Neuronal stem cell (in vitro differentiated cells): Measurements from ENCODE around the gene NRXN3.

Source experiments
- DNase-seq: peaks from one replicate; pipeline ENCODE4 v3.0.0-alpha.2; 2013; ENCODE audit warnings: low spot score
- H2AFZ ChIP-seq: one replicate; pipeline ENCODE4 v1.6.1; 2013; ENCODE audit warnings: mild to moderate bottlenecking, low read length, inconsistent platforms
- H2AK5ac ChIP-seq: 2 replicates; pipeline ENCODE4 v1.6.1; 2013; ENCODE audit warnings: low read depth, mild to moderate bottlenecking, inconsistent platforms, low read length, moderate library complexity, mixed read lengths
- H2BK120ac ChIP-seq: 2 replicates; pipeline ENCODE4 v1.6.1; 2013; ENCODE audit warnings: low read depth, mild to moderate bottlenecking, inconsistent platforms, low read length, moderate library complexity, mixed read lengths
- H2BK12ac ChIP-seq: one replicate; pipeline ENCODE4 v1.6.1; 2013; ENCODE audit warnings: low read length, inconsistent platforms
- H2BK15ac ChIP-seq: 2 replicates; pipeline ENCODE4 v1.6.1; 2013; ENCODE audit warnings: mild to moderate bottlenecking, low read length, inconsistent platforms, mixed read lengths
- H2BK5ac ChIP-seq: one replicate; pipeline ENCODE4 v1.6.1; 2013; ENCODE audit warnings: inconsistent platforms, mild to moderate bottlenecking, low read length, moderate library complexity
- H3K14ac ChIP-seq: one replicate; pipeline ENCODE4 v1.6.1; 2013; ENCODE audit warnings: low read length, inconsistent platforms
- H3K18ac ChIP-seq: 2 replicates; pipeline ENCODE4 v1.6.1; 2013; ENCODE audit warnings: low read length, inconsistent platforms
- H3K23ac ChIP-seq: 2 replicates; pipeline ENCODE4 v1.6.1; 2013; ENCODE audit warnings: low read depth, mild to moderate bottlenecking, mixed read lengths, low read length, inconsistent platforms; ENCODE audit not compliant: poor library complexity
- H3K27ac ChIP-seq: replicated peaks from 3 replicates; pipeline ENCODE4 v1.5.1; 2013; ENCODE audit warnings: low read length, inconsistent platforms
- H3K27me3 ChIP-seq, 3 experiments: 2 replicates each; pipeline ENCODE4 v1.6.1; 2013; ENCODE audit warnings: low read length in 3 of 3, mild to moderate bottlenecking in 2 of 3, inconsistent platforms in 1 of 3, low read depth in 1 of 3, mixed read lengths in 1 of 3, moderate library complexity in 1 of 3; ENCODE audit not compliant: control insufficient read depth in 3 of 3, insufficient read depth in 3 of 3
- H3K36me3 ChIP-seq, 2 donors: replicated peaks in 1 of 2; 2 replicates each; pipeline ENCODE4 v1.6.1; 2013; ENCODE audit warnings: low read length in 2 of 2; ENCODE audit not compliant: control insufficient read depth in 2 of 2, insufficient read depth in 2 of 2
- H3K4ac ChIP-seq: 2 replicates; pipeline ENCODE4 v1.6.1; 2013; ENCODE audit warnings: inconsistent platforms, mild to moderate bottlenecking, low read length, moderate library complexity
- H3K4me1 ChIP-seq, 2 donors: 1 replicate in 1 of 2; 2 replicates in 1 of 2; pipeline ENCODE4 v1.6.1; 2013; ENCODE audit warnings: low read length in 2 of 2, low read depth in 1 of 2; ENCODE audit not compliant: control insufficient read depth in 2 of 2, insufficient read depth in 1 of 2
- H3K4me2 ChIP-seq: one replicate; pipeline ENCODE4 v1.6.1; 2013; ENCODE audit warnings: mild to moderate bottlenecking, low read length, inconsistent platforms; ENCODE audit not compliant: insufficient read depth, poor library complexity, severe bottlenecking
- H3K4me3 ChIP-seq, 2 donors: 2 replicates each; pipeline ENCODE4 v1.5.1; 2013; ENCODE audit warnings: low read length in 2 of 2, mild to moderate bottlenecking in 2 of 2, inconsistent platforms in 1 of 2, moderate library complexity in 1 of 2
- H3K79me1 ChIP-seq: one replicate; pipeline ENCODE4 v1.6.1; 2013; ENCODE audit warnings: low read depth, mild to moderate bottlenecking, inconsistent platforms, low read length, moderate library complexity
- H3K9ac ChIP-seq: one replicate; pipeline ENCODE4 v1.6.1; 2013; ENCODE audit warnings: mild to moderate bottlenecking, low read depth, low read length, inconsistent platforms; ENCODE audit not compliant: poor library complexity
- H3K9me3 ChIP-seq, 2 donors: replicated peaks in 1 of 2; 2 replicates each; pipeline versions ENCODE3 to v1.6.1; 2013; ENCODE audit warnings: low read length in 2 of 2, mild to moderate bottlenecking in 2 of 2, inconsistent platforms in 1 of 2, low read depth in 1 of 2, mixed read lengths in 1 of 2, moderate library complexity in 1 of 2; ENCODE audit not compliant: control insufficient read depth in 2 of 2, insufficient read depth in 1 of 2
- H4K8ac ChIP-seq: one replicate; pipeline ENCODE4 v1.6.1; 2013; ENCODE audit warnings: low read depth, mild to moderate bottlenecking, inconsistent platforms, low read length, moderate library complexity
- H4K91ac ChIP-seq: one replicate; pipeline ENCODE4 v1.6.1; 2013; ENCODE audit warnings: low read length, low read depth, mild to moderate bottlenecking, inconsistent platforms; ENCODE audit not compliant: poor library complexity
- WGBS, 2 donors: extraction: QIAGEN DNeasy Blood & Tissue Kit; methylation state at CpG; one replicate each; pipeline ENCODE4 v1.1.7; 2013; ENCODE audit warnings: missing lambda C conversion rate in 2 of 2, mixed read lengths in 1 of 2; ENCODE audit not compliant: insufficient read length in 2 of 2, insufficient replicate concordance in 1 of 2; ENCODE audit errors: extremely low coverage in 2 of 2; 5-methylcytosine and 5-hydroxymethylcytosine counted together

The NRXN3 gene

DNA sequence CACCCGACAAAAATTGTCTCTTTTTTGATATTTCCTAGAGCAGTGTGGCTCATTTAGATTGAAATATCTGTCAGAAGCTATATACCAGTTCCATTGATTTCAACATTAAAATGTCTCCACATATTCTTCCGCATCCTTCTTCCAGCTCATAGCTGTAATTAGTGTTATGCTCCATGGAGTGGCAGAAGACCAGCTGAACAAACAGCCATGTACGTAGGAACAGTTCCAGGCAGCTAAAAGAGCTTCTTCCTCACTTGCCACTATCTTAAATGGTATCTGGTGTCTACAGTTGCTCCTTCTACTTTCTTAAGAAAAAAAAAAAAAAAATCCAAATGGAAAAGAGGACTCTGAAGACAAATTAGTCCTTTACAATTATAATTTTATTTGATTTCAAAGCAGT lies 1193.1 kb downstream of the NRXN3 start:
- Histone ChIP-seq H3K9ac (no peak overlapping the region), H2BK15ac (no peak overlapping the region)
- no CpG with 5 or more reads among the region's 3 CpGs for WGBS, 2 donors

DNA sequence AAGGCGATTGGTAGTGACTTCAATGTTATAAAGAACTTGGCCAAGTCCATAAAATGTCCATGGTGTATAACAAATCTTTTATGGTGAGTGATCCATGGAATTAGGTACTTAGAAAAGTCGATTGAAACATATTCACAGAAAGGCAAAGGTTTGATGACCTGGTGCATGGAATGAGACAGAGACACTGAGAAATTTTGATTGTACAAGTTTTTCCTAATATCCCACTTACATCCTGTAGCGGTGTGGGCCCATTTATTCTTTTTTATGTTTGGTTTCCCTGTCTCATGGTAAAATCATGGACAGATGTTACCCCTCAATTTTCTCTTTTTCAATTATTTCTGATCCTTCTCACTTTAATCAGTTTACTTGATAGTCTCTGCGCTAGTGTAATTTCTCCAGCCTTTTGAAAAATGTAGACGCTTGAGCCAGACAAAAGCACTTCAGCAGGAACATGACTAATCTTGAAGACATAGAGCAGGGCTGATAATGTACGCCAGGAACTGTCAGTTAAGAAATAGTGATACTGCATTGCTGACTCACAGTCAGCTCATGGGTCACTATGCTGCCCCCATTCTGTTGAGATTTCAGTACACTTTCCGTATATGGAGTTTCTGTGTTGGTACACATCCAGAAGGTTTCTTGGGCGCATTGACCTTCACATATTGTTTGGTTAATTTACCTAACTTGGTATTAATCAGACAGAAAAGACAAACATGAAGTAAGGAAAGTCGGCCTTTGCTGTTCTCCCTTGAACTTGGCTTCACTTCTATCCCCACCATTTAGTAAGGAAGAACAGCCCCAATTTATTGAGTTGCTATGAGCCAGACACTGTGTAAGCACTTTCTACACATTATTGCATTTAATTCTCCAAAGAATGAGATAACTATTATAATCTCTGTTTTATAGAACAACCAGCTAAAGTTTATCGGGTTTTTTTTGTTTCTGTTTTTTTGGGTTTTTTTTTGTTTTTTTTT lies 1199.5 kb downstream of the NRXN3 start:
- no peak overlapping the region for H3K4me2 ChIP-seq
- H3K27me3 ChIP-seq: no peaks in the 10 kb centered on the region
- no peaks in the 10 kb centered on the region for H3K79me1 ChIP-seq
- no peak overlapping the region for H2BK12ac ChIP-seq
- H4K8ac ChIP-seq: no peak overlapping the region
- H3K27ac ChIP-seq: no peak overlapping the region
- no peak overlapping the region for H2AK5ac ChIP-seq
- H3K9me3 ChIP-seq: no peaks in the 10 kb centered on the region
- no peaks in the 10 kb centered on the region for H3K4me1 ChIP-seq
- no peak overlapping the region for H2BK120ac ChIP-seq
- no peak overlapping the region for H3K23ac ChIP-seq
- H3K14ac ChIP-seq: no peak overlapping the region
- H4K91ac ChIP-seq: no peak overlapping the region
- no peak overlapping the region for H2AFZ ChIP-seq
- no peak overlapping the region for H3K9ac ChIP-seq
- no peaks in the 10 kb centered on the region for H3K36me3 ChIP-seq
- H2BK15ac ChIP-seq: no peak overlapping the region
- H3K4ac ChIP-seq: no peak overlapping the region
- no peak for DNase-seq
- no peak overlapping the region for H3K4me3 ChIP-seq
- no peak overlapping the region for H3K18ac ChIP-seq
- no CpG with 5 or more reads among the region's 10 CpGs for WGBS, 2 donors
- no peak overlapping the region for H2BK5ac ChIP-seq

More for the DNA sequence above, 1193.1 kb downstream of the NRXN3 start:
- no peak overlapping the region for H3K4me2 ChIP-seq
- no peak overlapping the region for H4K91ac ChIP-seq
- no peak overlapping the region for H2BK5ac ChIP-seq
- H3K79me1 ChIP-seq: no peaks in the 10 kb centered on the region
- H3K14ac ChIP-seq: no peak overlapping the region
- no peaks in the 10 kb centered on the region for H3K4me1 ChIP-seq
- no peak overlapping the region for H2BK120ac ChIP-seq
- H2AFZ ChIP-seq: no peak overlapping the region
- H2BK12ac ChIP-seq: no peak overlapping the region
- H3K4ac ChIP-seq: no peak overlapping the region
- H3K36me3 ChIP-seq: no peaks in the 10 kb centered on the region
- H3K27ac ChIP-seq: no peak overlapping the region
- DNase-seq: no peak
- no peak overlapping the region for H4K8ac ChIP-seq
- H3K9me3 ChIP-seq: no peaks in the 10 kb centered on the region
- H3K27me3 ChIP-seq: no peaks in the 10 kb centered on the region
- no peak overlapping the region for H3K18ac ChIP-seq
- H2AK5ac ChIP-seq: no peak overlapping the region
- no peak overlapping the region for H3K23ac ChIP-seq
- H3K4me3 ChIP-seq: no peak overlapping the region

DNA sequence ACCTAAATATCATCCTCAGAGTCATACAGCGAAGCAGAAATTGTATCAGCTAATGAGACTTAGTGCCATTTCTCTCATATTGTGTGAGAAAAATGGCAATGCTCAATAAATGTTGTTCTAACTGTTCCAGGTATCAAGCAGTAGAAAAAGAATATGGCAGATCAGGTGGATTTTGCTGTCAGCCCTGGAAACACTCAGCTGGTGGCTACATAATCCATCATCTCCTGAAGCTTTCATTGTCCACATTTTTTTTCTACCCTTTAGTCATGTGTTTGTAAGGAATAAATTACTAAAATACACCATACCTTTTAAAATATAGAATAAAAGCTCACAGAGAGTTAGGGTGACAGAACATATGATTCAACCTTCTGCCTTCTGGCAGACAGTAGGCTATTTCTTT lies 1200.8 kb downstream of the NRXN3 start:
- Histone ChIP-seq H3K4me1 (peaks cover 0 to 2% of the 10 kb centered on the region in 2 donors), H2BK12ac (no peak overlapping the region), H3K4me3 (no peak overlapping the region), H3K27me3 (no peaks in the 10 kb centered on the region), H3K9ac (no peak overlapping the region), H3K14ac (no peak overlapping the region), H3K79me1 (no peaks in the 10 kb centered on the region), H2BK120ac (no peak overlapping the region), H2BK15ac (no peak overlapping the region), H3K4ac (no peak overlapping the region), H4K91ac (no peak overlapping the region), H3K4me2 (no peak overlapping the region), H3K36me3 (no peaks in the 10 kb centered on the region), H2AFZ (no peak overlapping the region), H4K8ac (no peak overlapping the region), H3K23ac (no peak overlapping the region), H2AK5ac (no peak overlapping the region), H2BK5ac (no peak overlapping the region), H3K27ac (no peak overlapping the region), H3K9me3 (no peaks in the 10 kb centered on the region), H3K18ac (no peak overlapping the region)
- DNase-seq: no peak
- WGBS, 2 donors: no CpG with 5 or more reads among the region's 1 CpG

DNA sequence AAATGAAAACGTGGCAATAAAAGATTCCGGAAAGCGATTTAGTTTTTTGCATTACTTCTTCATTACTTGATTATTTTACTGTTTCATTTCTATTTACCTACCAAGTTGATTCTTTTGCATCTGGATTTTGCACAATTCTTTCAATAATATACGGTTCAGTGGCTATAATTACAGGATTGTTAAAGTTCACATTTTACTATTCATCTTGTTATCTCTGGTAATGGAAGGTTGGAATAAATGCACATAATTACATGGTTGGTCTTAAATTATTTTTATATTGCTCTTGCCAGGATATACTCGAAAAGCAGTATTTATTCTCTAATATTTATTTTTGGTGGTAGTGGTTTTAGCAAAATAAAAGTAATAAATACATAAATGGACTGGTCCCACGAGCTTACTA lies 1203.3 kb downstream of the NRXN3 start:
- H3K27me3 ChIP-seq: no peaks in the 10 kb centered on the region
- no peak overlapping the region for H2BK15ac ChIP-seq
- H3K9me3 ChIP-seq: no peaks in the 10 kb centered on the region
- H3K9ac ChIP-seq: no peak overlapping the region
- H2AFZ ChIP-seq: no peak overlapping the region
- no peaks in the 10 kb centered on the region for H3K79me1 ChIP-seq
- H3K4me3 ChIP-seq: no peak overlapping the region
- no peak overlapping the region for H4K8ac ChIP-seq
- H3K18ac ChIP-seq: no peak overlapping the region
- H2BK12ac ChIP-seq: no peak overlapping the region
- H3K14ac ChIP-seq: no peak overlapping the region
- H2AK5ac ChIP-seq: no peak overlapping the region
- WGBS, 2 donors: no CpG with 5 or more reads among the region's 6 CpGs
- H2BK120ac ChIP-seq: no peak overlapping the region
- peaks cover 0 to 2% of the 10 kb centered on the region in 2 donors for H3K4me1 ChIP-seq
- H2BK5ac ChIP-seq: no peak overlapping the region
- H4K91ac ChIP-seq: no peak overlapping the region
- H3K23ac ChIP-seq: no peak overlapping the region
- no peak overlapping the region for H3K4ac ChIP-seq
- H3K27ac ChIP-seq: no peak overlapping the region
- H3K36me3 ChIP-seq: no peaks in the 10 kb centered on the region
- no peak overlapping the region for H3K4me2 ChIP-seq
- no peak for DNase-seq
